CD4-positive, alpha-beta T cell treated with Interleukin-2 at 100 ng/mL for 4 hours (primary cell): Measurements from ENCODE around the gene ITGA2B.
"Not testable (repeated sequence)": the region's sequence is repeated elsewhere in the genome, so short reads cannot be mapped to it uniquely, and the experiment has no call there.

ENCODE experiments used
- DNase-seq: peaks from one replicate; pipeline ENCODE4 v3.0.0-alpha.2; 2020; ENCODE audit warnings: low spot score

Gene ITGA2B

DNA sequence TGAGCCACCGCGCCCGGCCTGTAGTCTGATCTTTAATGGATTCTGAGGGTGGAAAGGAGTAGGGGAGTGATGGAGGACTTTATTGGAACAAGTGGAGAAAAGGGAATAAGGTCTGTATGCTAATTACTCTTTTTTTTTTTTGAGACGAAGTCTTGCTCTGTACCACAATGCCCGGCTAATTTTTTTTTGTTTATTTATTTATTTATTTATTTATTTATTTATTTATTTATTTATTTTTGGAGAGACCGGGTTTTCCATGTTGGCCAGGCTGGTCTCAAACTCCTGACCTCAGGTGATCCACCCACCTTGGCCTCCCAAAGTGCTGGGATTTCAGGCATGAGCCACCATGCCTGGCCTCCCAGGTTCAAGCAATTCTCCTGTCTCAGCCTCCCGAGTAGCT lies 59.9 kb downstream of the ITGA2B start:
- not testable (repeated sequence) for DNase-seq

DNA sequence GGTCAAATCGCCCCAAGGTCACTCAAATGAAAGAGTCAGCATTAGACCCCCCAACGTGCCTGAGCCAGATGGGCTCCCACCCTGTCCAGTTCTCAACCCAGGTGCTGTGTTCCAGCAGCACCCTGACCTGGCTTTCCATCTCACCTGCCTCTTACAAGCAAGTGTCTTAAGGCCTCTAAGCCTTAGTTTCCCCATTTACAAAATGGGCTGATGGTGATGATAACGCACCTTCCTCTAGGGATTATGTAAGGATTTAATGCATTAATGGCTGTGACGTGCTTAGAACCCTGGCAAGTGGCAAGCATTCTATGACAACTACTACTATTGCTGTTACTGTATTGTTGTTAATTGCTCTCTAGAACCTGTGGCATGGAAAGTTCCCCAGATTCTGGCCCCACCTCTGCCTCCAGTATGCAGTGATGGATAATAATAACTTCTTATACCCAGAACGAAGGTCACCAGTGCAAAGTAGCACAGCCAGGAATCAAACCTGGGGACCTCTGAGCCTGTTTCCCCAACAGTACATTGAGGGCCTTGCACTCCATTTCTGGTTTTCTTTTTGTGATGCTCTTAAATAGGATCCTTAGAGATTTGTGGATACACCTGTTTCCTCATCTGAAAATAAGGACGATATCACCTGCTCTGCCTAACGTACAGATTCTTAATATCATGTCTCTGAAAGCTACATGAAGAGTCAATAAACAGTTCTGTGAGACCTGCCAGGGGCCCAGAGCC lies 61.6 kb downstream of the ITGA2B start:
- DNase-seq, result no peak

- peak; percentile 96 for DNase-seq
Observed at GRCh38 chr17:44326861-44327444, 62.5 kb downstream of the ITGA2B start.

DNA sequence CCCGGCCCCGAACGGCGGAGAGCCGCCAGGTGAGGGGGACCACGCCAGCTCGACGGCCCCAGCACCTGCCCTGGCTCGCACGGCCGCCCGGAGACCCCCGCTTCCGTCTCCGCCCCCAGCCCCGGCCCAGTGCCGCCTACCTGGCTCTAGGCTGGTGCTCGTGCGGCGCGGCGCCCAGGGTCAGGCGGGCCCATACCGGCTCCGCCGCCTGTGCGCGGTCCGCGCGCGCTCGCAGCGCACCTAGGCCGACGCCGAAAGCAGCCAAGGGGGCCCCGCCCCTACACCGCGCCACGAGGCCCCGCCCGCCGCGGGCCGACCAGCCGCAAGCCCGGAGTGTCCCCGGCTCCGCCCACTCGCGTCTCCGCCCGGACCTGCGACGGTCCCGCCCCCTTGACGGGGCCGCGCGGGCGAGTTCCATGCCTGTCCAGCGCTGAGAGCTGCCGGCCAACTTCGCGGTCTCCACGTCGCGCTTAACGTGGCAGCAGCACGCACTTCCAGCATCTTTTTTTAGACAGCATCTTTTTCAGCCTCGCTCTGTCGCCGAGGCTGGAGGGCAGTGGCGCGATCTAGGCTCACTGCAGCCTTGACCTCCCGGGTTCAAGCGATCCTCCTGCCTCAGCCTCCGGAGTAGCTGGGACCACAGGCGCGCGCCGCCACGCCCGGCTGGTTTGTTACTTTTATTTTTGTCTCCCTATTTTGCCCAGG lies 64.7 kb downstream of the ITGA2B start, which contains the start of gene SLC25A39:
Gene SLC25A39 (minus strand): TSS at position 253 of the 705 bp plus-strand sequence. CDS start 1,261 bp downstream, outside the sequence.
- peak; percentile 95 for DNase-seq

DNA sequence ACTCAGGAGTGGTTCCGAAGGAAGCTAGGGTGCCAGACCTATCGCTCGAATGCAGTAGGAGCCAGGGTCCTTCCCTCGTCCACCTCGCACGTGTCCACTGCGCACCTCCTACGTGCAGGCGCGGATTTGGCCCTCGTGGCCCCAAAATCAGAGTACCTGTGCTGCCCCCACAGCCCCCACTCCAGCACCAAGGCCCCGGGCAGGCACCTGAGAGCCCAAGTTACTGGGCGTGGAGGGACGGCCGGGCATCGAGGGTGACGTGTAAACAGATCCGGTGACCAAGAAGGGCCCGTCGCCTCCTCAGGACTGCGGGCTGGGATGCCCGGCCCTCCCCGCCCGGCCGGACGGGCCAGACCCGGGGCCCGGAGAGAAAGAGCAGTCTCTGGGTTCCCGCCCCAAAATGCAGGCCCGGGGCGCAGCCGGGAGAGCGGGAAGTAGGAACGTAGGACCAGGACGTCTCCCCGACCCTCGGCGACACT lies 65.3 kb downstream of the ITGA2B start:
- no peak for DNase-seq

DNA sequence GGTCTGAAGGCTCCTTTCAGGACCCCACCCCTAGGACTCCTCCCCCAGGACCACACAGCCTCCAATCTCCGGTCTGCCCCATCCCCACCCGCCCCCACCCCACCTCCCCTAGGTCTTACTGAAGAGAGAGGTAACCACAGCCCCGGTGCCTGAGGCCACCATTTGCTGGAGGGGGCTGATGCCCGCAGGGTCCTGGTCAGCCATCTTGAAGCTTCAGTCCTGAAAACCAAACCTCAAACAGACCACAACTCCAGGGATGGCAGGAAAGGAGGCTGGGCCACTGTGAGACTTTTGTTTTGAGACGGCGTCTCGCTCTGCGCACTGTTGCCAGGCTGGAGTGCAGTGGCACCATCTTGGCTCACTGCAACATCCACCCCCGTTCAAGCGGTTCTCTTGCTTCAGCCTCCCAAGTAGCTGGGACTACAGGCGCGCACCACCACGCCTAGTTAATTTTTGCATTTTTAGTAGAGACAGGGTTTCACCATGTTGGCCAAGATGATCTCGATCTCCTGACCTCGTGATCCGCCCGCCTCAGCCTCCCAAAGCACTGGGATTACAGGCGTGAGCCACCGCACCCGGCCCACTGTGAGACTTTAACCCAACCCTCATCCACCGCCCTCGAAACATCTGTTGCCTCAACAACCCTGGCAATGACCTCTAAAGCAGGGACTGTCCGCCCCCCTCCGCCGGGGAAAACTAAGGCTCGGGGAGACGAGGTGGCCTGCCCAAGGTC lies 65.9 kb downstream of the ITGA2B start:
- no peak for DNase-seq

GRCh38 chr17:44322236-44322895 lies 67.1 kb downstream of the ITGA2B start:
- DNase-seq, result no peak
